ENCODE measurements around the gene ETFA. TPM values are rescaled to one million over a fixed set of nuclear protein-coding genes. Genes with fewer than 3 reads are reported as not detected.
A peak's percentile ranks its signal among the peaks of the same experiment; 100 is the strongest.

The ETFA gene
- total RNA-seq, 1 donor from 2014 or later, result 189 TPM

- no peak for DNase-seq (ENCODE audit: low read depth, low spot score)
These were observed 90.0 kb downstream of the ETFA start for GRCh38 chr15:76221085-76221767.

GRCh38 chr15:76217882-76218217 is 93.4 kb downstream of the ETFA start:
- no peak for DNase-seq (ENCODE audit: low read depth, low spot score)

- no peak for DNase-seq (ENCODE audit: low read depth, low spot score)
These were observed 94.0 kb downstream of the ETFA start for GRCh38 chr15:76217029-76217881.

GRCh38 chr15:76215634-76216033 is 95.6 kb downstream of the ETFA start:
- DNase-seq (ENCODE audit: low read depth, low spot score), result no peak

GRCh38 chr15:76209942-76210341 is 101.3 kb downstream of the ETFA start:
- DNase-seq (ENCODE audit: low read depth, low spot score), result no peak

GRCh38 chr15:76209523-76209922 is 101.7 kb downstream of the ETFA start:
- no peak for DNase-seq (ENCODE audit: low read depth, low spot score)

- DNase-seq (ENCODE audit: low read depth, low spot score), result no peak
These were observed 102.4 kb downstream of the ETFA start for GRCh38 chr15:76208786-76209424.

- DNase-seq (ENCODE audit: low read depth, low spot score), result no peak
These were observed 103.0 kb downstream of the ETFA start for GRCh38 chr15:76208084-76208785.

GRCh38 chr15:76206325-76206976 is 104.8 kb downstream of the ETFA start:
- peak; percentile 57 for DNase-seq (ENCODE audit: low read depth, low spot score)

GRCh38 chr15:76204916-76205460 is 106.3 kb downstream of the ETFA start:
- no peak for DNase-seq (ENCODE audit: low read depth, low spot score)

GRCh38 chr15:76204109-76204845 is 107.0 kb downstream of the ETFA start:
- no peak for DNase-seq (ENCODE audit: low read depth, low spot score)

- DNase-seq (ENCODE audit: low read depth, low spot score), result no peak
These were observed 107.7 kb downstream of the ETFA start for GRCh38 chr15:76203346-76204108.

GRCh38 chr15:76201536-76202255 is 109.6 kb downstream of the ETFA start:
- DNase-seq (ENCODE audit: low read depth, low spot score), result no peak

- DNase-seq (ENCODE audit: low read depth, low spot score), result no peak
These were observed 110.6 kb downstream of the ETFA start for GRCh38 chr15:76200641-76201105.

- no peak for DNase-seq (ENCODE audit: low read depth, low spot score)
These were observed 111.2 kb downstream of the ETFA start for GRCh38 chr15:76200083-76200465.

GRCh38 chr15:76199106-76200082 is 111.9 kb downstream of the ETFA start:
- no peak for DNase-seq (ENCODE audit: low read depth, low spot score)

GRCh38 chr15:76198456-76199105 is 112.7 kb downstream of the ETFA start:
- DNase-seq (ENCODE audit: low read depth, low spot score), result no peak

Measured in pulmonary artery endothelial cell (primary cell).